ENCODE data around the gene NPLOC4.

GRCh38 chr17:81608605-81609004 lies 28.3 kb downstream of the NPLOC4 start:
- no peak for TF ChIP-seq POLR2A (IDR thresholded peaks at IDR 0.05)
- TF ChIP-seq, protein P1, sequence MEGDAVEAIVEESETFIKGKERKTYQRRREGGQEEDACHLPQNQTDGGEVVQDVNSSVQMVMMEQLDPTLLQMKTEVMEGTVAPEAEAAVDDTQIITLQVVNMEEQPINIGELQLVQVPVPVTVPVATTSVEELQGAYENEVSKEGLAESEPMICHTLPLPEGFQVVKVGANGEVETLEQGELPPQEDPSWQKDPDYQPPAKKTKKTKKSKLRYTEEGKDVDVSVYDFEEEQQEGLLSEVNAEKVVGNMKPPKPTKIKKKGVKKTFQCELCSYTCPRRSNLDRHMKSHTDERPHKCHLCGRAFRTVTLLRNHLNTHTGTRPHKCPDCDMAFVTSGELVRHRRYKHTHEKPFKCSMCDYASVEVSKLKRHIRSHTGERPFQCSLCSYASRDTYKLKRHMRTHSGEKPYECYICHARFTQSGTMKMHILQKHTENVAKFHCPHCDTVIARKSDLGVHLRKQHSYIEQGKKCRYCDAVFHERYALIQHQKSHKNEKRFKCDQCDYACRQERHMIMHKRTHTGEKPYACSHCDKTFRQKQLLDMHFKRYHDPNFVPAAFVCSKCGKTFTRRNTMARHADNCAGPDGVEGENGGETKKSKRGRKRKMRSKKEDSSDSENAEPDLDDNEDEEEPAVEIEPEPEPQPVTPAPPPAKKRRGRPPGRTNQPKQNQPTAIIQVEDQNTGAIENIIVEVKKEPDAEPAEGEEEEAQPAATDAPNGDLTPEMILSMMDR (IDR thresholded peaks at IDR 0.05) = no peak

Measured in thyroid gland (tissue), 4 donors.